ENCODE results near the gene C5orf34. TPM values are rescaled to one million over a fixed set of nuclear protein-coding genes. Genes with fewer than 3 reads are reported as not detected.

The C5orf34 gene
- total and polyA plus RNA-seq, 2 donors (not counting 3 experiments of a cell fraction or from before 2014, with no cell fraction given) = 2.1 to 6.5 TPM

DNA sequence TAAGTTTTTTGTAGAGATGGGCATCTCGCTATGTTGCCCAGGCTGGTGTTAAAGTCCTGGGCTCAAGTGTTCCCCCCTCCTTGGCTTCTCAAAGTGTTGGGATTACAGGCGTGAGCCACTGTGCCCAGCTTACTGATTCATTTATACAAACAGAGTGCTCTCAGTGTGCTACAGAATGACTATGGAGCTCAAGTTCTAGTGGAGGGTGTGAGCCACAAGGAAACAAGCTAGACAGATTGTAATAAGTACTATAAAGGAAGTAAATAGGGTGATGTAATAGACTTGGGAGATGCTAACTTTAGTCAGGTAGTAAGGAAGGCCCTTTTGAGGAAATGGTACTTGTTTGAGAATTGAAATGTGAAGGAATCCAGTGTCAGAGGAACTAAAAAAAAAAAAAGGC is 29.5 kb downstream of the C5orf34 start:
- Histone ChIP-seq H3K9me3 (replicated peaks; ENCODE audit: control insufficient read depth, insufficient read depth, low read length) (no peaks in the 10 kb centered on the region), H3K4me1 (ENCODE audit: control insufficient read depth, extremely low read depth, insufficient read depth, low read length) (peaks cover 14% of the 10 kb centered on the region), H3K9me1 (replicated peaks; ENCODE audit: control insufficient read depth, extremely low read depth, insufficient read depth, low read length) (no peaks in the 10 kb centered on the region), H2AFZ (ENCODE audit: low read depth, low read length) (no peak overlapping the region), H3K27ac (ENCODE audit: insufficient read depth, low read depth, low read length) (no peak overlapping the region), H3K9ac (replicated peaks; ENCODE audit: extremely low read depth, insufficient read depth, low read length) (no peak overlapping the region), H3K4me3 (replicated peaks in 1 of 3; ENCODE audit: insufficient read depth in 1 of 3, low read depth in 1 of 3, low read length in 3 of 3) (no peak overlapping the region), H3K27me3 (ENCODE audit: control insufficient read depth in 2 of 2, insufficient read depth in 2 of 2, low read length in 2 of 2) (no peaks in the 10 kb centered on the region), H3K79me2 (ENCODE audit: control insufficient read depth, insufficient read depth, low read length) (peaks cover 12% of the 10 kb centered on the region), H3K4me2 (ENCODE audit: insufficient read depth, low read length) (no peak overlapping the region), H3K36me3 (ENCODE audit: control insufficient read depth in 2 of 2, extremely low read depth in 1 of 2, insufficient read depth in 2 of 2, low read length in 2 of 2) (no peaks in the 10 kb centered on the region), H4K20me1 (replicated peaks; ENCODE audit: control insufficient read depth, extremely low read depth, insufficient read depth, low read length) (no peaks in the 10 kb centered on the region)
- BruUV-seq (replicated peaks) = no TSS peak
- FAIRE-seq (no peak), DNase-seq (ENCODE audit: low read depth, low spot score) (no peak)
- intact Hi-C loops (cut with micrococcal nuclease) (loop anchor here (2.0 to 10.0 kb wide), 3 partner anchors 97 to 1561 kb away; partner anchors contain the start of gene FBXO4), dilution Hi-C loops (cut with MboI; ENCODE audit: extremely low pct_ligation_motif_present, low sequenced_read_pairs) (no loop called here)
- ChIA-PET POLR2A (interaction anchor here (0.7 kb wide), 1 partner anchor 330 kb away, joined by 4 read pairs; no protein-coding TSS in a partner anchor), CTCF (interaction anchor here (0.7 to 2.6 kb wide), 8 partner anchors 14 to 364 kb away, joined by 3 to 54 read pairs (median 7); partner anchors contain the start of gene NNT)
- TF ChIP-seq POLR2A (IDR thresholded peaks at IDR 0.05; ENCODE audit: low read depth, low read length) (no peak), FOS (IDR thresholded peaks at IDR 0.05; ENCODE audit: borderline replicate concordance, insufficient read depth, low read length) (no peak), POLR2AphosphoS5 (IDR thresholded peaks at IDR 0.05; ENCODE audit: insufficient read depth, low read depth, low read length) (no peak), MYC (IDR thresholded peaks at IDR 0.05; ENCODE audit: low read depth, low read length) (no peak), GATA2 (IDR thresholded peaks at IDR 0.05; ENCODE audit: insufficient read depth, insufficient read length, low read depth, low read length) (no peak), EZH2 (IDR thresholded peaks at IDR 0.05; ENCODE audit: borderline replicate concordance, low read depth, low read length, severe bottlenecking) (no peak), JUN (IDR thresholded peaks at IDR 0.05; ENCODE audit: borderline replicate concordance, insufficient read depth, insufficient read length, low read depth) (no peak)
- TF ChIP-seq, protein P1, sequence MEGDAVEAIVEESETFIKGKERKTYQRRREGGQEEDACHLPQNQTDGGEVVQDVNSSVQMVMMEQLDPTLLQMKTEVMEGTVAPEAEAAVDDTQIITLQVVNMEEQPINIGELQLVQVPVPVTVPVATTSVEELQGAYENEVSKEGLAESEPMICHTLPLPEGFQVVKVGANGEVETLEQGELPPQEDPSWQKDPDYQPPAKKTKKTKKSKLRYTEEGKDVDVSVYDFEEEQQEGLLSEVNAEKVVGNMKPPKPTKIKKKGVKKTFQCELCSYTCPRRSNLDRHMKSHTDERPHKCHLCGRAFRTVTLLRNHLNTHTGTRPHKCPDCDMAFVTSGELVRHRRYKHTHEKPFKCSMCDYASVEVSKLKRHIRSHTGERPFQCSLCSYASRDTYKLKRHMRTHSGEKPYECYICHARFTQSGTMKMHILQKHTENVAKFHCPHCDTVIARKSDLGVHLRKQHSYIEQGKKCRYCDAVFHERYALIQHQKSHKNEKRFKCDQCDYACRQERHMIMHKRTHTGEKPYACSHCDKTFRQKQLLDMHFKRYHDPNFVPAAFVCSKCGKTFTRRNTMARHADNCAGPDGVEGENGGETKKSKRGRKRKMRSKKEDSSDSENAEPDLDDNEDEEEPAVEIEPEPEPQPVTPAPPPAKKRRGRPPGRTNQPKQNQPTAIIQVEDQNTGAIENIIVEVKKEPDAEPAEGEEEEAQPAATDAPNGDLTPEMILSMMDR (IDR thresholded peaks at IDR 0.05; ENCODE audit: extremely low read depth in 1 of 2, insufficient read depth in 1 of 2, low read depth in 1 of 2, low read length in 2 of 2) = no peak
- TF ChIP-seq, protein P2, sequence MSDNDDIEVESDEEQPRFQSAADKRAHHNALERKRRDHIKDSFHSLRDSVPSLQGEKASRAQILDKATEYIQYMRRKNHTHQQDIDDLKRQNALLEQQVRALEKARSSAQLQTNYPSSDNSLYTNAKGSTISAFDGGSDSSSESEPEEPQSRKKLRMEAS (IDR thresholded peaks at IDR 0.05; ENCODE audit: insufficient read depth, insufficient read length) = no peak
